Neural crest cell (in vitro differentiated cells): Measurements from ENCODE around the gene SCYL1. TPM values are rescaled to one million over a fixed set of nuclear protein-coding genes. Genes with fewer than 3 reads are reported as not detected.

Experiments
- DNase-seq: peaks from one replicate; pipeline ENCODE4 v3.0.0; 2021; ENCODE audit warnings: low read depth, mixed read lengths, low spot score
- H3K27ac Mint-ChIP-seq: one replicate; pipeline ENCODE4 v1.8.0; 2021; ENCODE audit warnings: mild to moderate bottlenecking, mixed read lengths; ENCODE audit not compliant: unreplicated experiment
- H3K27me3 Mint-ChIP-seq: 2 replicates; pipeline ENCODE4 v1.8.0; 2021; ENCODE audit warnings: low read depth, mild to moderate bottlenecking, mixed read lengths
- H3K36me3 Mint-ChIP-seq: 2 replicates; pipeline ENCODE4 v1.8.0; 2021; ENCODE audit warnings: low read depth, mild to moderate bottlenecking, mixed read lengths
- H3K4me1 Mint-ChIP-seq: 2 replicates; pipeline ENCODE4 v1.8.0; 2021; ENCODE audit warnings: mixed read lengths
- H3K4me3 Mint-ChIP-seq: one replicate; pipeline ENCODE4 v1.8.0; 2021; ENCODE audit warnings: mild to moderate bottlenecking, mixed read lengths
- H3K9me3 Mint-ChIP-seq: 2 replicates; pipeline ENCODE4 v1.8.0; 2021; ENCODE audit warnings: mixed read lengths
- total RNA-seq: library from RNA; stranded (reverse); gene quantifications from 2 replicates; pipeline ENCODE4 v1.2.1, GENCODE V29; 2021
- TF ChIP-seq, protein P1 (sequence below): fragments of 200-600 bp; sonication (generic); conservative IDR thresholded peaks from 2 replicates; pipeline ENCODE4 v1.5.0; 2021; ENCODE audit warnings: antibody characterized with exemption, mild to moderate bottlenecking

Gene SCYL1
- total RNA-seq, 1 donor from 2014 or later = 68.8 TPM

DNA sequence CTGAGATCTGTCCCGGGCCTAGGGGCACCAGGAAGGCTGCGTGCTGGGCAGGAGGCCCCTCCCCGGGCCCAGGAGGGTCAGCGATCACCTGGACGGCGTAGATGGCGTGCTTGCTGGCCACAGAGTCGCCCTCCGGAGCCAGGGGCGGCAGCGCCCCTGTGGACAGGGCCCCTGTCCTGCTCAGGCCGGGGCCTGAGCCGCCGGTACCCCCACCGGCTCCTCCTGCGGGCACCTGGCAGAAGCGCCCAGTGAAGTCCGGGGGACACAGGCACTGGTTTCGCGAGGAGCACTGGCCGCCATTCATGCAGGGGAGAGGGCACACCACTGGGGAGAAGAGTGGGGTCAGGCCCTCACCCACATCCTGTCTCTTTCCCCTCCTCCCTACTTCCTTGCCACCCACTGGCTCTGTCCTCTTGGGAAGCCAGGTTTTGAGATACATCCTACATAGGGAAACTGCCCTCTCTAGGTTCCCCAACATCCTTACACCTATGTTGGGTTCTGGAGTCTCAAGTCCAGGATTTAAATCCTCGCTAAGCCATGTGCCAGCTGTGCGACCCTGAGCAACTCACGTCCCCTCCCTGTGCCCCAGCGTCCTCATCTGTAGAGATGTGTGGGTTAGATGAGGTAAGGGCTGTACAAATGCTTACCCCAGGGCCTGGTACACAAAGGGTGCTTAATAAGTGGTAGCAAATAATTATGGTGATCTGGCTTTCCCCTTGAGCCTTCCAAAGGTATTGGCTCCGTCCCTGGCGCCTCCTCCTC lies 29.4 kb downstream of the SCYL1 start:
- Mint-ChIP-seq H3K9me3 (no peaks in the 10 kb centered on the region), H3K4me3 (no peak overlapping the region), H3K27me3 (peaks cover 37% of the 10 kb centered on the region), H3K4me1 (peaks cover 47% of the 10 kb centered on the region), H3K36me3 (no peaks in the 10 kb centered on the region), H3K27ac (no peak overlapping the region)
- no peak for DNase-seq
- TF ChIP-seq, protein P1, sequence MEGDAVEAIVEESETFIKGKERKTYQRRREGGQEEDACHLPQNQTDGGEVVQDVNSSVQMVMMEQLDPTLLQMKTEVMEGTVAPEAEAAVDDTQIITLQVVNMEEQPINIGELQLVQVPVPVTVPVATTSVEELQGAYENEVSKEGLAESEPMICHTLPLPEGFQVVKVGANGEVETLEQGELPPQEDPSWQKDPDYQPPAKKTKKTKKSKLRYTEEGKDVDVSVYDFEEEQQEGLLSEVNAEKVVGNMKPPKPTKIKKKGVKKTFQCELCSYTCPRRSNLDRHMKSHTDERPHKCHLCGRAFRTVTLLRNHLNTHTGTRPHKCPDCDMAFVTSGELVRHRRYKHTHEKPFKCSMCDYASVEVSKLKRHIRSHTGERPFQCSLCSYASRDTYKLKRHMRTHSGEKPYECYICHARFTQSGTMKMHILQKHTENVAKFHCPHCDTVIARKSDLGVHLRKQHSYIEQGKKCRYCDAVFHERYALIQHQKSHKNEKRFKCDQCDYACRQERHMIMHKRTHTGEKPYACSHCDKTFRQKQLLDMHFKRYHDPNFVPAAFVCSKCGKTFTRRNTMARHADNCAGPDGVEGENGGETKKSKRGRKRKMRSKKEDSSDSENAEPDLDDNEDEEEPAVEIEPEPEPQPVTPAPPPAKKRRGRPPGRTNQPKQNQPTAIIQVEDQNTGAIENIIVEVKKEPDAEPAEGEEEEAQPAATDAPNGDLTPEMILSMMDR = no peak

DNA sequence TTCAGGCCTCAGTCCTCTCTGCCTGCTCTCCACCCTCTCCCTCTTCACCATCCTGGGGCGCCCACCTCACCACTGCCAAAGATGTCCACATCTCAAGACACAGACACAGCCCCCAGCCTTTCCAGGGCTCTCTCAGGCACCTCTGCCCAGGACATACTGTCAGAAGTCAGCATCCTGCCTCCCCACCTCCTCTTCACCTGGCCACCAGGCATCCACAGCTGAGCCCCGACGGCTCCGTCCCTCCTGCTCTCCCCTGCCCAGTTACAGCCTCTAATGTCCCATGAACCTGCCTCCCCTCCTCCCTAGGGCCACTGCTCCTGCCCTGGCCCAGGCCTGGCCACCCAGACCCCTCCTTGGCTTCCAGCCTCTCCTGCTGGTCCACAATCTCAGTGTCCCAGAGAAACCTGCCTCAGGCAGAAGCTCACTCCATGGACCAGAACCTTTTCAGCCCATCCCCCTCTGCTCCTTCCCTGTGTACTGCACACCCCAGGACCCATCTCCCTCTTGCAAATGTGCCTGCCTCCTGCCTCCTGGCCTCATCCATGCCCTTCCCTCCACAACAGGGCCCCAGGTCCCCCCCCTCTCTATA lies 30.1 kb downstream of the SCYL1 start:
- TF ChIP-seq, protein P1 = no peak
- Mint-ChIP-seq H3K36me3 (no peaks in the 10 kb centered on the region), H3K4me1 (peaks cover 50% of the 10 kb centered on the region), H3K27ac (peak overlapping the region; percentile 78), H3K9me3 (no peaks in the 10 kb centered on the region), H3K27me3 (peaks cover 33% of the 10 kb centered on the region), H3K4me3 (peak overlapping the region; percentile 12)
- DNase-seq = no peak

DNA sequence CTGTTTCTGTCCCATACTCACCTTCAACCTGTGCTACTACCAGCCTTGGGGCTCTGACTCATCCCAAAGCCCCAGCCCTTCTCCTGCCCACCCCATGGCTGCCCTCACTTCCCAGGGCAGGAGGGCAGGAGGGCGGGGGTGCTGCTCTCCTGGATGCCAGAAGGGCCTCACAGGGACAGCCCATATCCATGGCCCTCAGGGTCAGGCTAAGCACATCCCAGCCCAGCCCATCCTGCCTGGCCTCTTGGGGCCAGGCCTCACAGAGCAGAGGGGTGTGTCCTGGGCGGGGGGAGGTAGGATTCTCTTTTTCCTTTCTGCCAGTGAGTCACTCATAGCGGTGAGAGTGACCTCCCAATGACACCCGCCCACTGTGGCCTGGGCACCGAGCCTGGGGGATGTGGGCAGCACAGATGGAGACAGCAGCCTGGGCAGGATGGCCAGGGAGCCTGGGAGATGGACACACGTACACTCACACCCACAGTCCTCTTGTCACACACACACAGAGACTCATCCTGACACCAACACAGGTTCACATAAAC lies 30.9 kb downstream of the SCYL1 start:
- no peak overlapping the region for H3K27ac Mint-ChIP-seq
- H3K36me3 Mint-ChIP-seq = no peaks in the 10 kb centered on the region
- H3K27me3 Mint-ChIP-seq = peaks cover 31% of the 10 kb centered on the region
- H3K4me3 Mint-ChIP-seq = peak overlapping the region; percentile 69
- H3K9me3 Mint-ChIP-seq = no peaks in the 10 kb centered on the region
- TF ChIP-seq, protein P1 = no peak
- DNase-seq = no peak
- peaks cover 57% of the 10 kb centered on the region for H3K4me1 Mint-ChIP-seq

DNA sequence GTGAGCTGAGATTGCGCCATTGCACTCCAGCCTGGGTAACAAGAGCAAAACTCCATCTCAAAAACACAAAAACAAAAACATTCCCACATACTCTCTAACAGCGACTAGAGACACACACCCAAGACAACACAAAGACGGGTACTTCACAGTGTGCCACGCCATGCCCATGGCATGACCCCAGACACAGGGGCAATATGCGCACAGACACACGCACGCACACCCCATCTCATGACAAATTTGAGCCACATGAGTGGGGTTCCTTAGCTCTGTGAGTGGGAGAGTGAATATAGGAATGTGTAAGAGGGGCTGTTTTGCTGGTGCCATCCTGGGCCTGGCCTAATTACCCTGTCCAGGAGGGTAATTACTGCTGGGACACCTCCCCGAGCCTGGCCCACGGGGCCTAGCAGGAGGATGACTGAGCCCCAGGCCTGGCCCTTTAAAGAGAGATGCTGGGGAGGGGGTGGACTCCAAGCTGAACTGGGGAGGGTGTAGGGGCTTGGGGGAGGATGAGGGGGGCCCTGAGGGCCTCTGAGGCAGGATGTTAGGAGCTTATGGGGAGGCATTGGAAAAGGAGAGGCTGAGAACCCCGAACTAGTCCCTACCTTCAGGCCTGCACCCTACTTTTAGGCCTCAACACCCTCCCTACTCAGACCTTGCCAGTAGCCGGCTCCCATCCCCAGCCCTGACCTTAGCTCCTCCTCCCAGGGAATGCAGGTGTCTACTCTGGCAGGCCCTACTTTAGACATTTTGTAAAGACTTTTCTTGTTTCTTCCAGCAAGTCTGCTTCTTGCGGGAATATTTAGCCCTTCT lies 31.8 kb downstream of the SCYL1 start:
- TF ChIP-seq, protein P1 = no peak
- peaks cover 23% of the 10 kb centered on the region for H3K27me3 Mint-ChIP-seq
- H3K27ac Mint-ChIP-seq = no peak overlapping the region
- H3K36me3 Mint-ChIP-seq = no peaks in the 10 kb centered on the region
- DNase-seq = no peak
- H3K4me3 Mint-ChIP-seq = peak overlapping the region; percentile 84
- peaks cover 52% of the 10 kb centered on the region for H3K4me1 Mint-ChIP-seq
- no peaks in the 10 kb centered on the region for H3K9me3 Mint-ChIP-seq

DNA sequence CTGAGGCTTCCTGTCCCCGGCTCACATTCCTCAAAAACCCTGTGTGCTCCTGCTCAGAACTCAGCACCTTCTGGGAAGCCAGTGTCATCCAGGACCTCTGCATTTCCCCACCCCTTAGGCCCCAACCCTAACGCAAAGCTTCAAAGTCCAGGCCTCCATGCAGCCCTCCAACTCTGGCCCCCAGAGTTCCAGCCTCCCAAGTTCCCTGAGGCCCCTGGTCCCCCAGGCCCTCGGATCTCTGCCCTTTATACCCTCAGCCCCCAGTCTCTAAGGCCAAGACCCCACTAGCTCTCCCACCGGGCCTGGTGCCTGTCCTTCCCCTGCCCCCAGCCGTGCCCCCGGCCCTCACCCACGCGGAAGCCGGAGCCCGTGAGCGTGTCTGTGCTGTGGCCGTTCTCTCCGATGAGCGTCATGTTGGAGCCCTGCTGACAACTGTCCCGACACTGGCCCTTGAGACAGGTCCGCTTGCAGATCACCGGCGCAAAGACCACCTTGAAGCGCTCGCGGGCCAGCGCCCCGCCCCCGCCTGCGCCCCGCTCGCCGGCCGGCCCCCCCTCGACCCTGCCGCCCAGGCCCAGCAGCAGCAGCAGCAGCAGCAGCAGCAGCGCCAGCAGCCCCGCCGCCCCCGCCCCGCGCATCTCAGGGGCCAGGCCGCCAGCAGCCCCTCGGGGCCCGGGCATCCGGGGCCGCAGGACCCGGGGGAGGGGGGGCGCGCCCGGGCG lies 32.6 kb downstream of the SCYL1 start:
- Mint-ChIP-seq H3K4me1 (peaks cover 49% of the 10 kb centered on the region), H3K9me3 (no peaks in the 10 kb centered on the region), H3K27me3 (peaks cover 19% of the 10 kb centered on the region), H3K36me3 (no peaks in the 10 kb centered on the region), H3K4me3 (peak overlapping the region; percentile 84), H3K27ac (peak overlapping the region; percentile 52)
- TF ChIP-seq, protein P1 = no peak
- no peak for DNase-seq
